GM18868 (cell line): ENCODE data around the gene RNF38.
"Not testable (repeated sequence)": the region's sequence is repeated elsewhere in the genome, so short reads cannot be mapped to it uniquely, and the experiment has no call there.

Source experiments
- ATAC-seq: cut with Tn5 transposase; IDR thresholded peaks from one replicate; pipeline ENCODE4 v1.9.1; 2021; ENCODE audit warnings: mild to moderate bottlenecking, moderate library complexity; ENCODE audit not compliant: unreplicated experiment

Gene RNF38

DNA sequence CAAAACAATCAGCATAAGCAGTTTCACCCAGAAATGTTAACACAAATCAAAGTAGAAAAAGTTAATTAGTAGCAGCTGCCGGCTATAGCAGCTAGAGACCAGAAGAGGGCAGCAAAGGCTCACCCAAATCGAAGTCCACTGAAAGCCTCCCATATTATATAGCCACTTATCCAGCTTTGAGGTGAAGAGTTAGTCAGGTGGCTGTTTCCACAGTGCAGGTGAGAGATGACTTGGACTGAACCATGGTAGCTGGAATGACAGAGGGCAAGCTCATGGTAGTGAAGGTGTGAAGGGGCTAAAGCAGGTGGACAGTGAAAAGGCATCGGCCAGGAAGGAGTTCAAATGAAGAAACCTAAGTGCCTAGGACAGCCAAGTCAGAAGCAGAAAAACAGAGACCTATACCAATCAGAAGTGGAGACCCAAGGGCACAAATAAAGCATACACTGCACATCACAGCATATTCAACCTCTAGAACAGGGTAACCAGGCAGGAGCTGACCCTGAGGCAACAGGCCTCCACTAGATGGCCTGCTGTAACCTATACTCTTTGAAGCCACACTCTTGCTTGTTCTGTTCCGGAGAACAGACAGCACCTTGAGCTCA lies 7.2 kb upstream of the RNF38 start:
- peak; percentile 41 for ATAC-seq

DNA sequence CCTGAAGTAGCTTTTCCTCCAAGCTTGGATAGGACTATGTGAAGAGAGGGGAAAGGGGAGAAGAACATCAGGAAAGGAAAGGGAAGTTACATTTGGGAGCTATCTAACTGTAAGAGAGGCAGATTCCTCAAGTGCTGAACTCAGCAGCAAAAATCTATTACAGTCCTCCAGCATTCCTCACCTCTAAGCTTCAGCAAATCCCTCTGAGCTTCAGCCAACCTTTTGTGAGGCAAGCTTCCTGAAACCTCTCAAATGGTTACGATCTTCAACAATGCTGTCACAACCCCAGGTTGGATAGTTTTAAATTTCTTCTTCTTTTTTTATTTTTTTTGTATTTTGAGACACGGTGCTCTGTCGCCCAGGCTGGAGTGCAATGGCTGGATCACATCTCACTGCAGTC lies 2.5 kb upstream of the RNF38 start:
- no peak for ATAC-seq

DNA sequence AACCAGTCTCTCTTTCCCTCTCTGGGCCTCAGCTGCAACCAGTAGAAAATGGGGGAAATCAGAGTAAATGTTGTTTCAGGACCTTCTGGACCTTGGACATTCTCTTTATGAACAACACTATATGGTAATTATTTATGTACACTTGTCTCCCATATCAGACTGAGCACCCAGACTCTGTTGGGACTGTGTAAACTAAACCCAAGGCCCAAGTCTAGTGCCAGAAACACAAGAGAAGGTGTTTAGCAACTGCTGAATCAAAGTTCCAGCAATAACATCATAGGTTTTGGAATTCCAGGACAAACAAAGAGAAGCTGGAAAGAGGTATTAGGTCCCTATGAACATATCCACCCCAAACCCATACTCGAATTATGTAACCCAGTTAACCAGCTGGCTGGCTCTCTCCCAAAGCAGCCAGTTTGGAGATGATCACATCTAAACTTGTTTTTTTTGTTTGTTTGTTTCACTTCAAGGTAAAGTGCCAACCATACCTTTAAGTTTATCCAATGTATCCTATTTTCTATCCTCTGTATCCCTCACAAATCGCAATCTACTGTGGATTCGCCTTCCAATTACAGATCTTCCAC lies 1.9 kb upstream of the RNF38 start:
- ATAC-seq, result no peak

DNA sequence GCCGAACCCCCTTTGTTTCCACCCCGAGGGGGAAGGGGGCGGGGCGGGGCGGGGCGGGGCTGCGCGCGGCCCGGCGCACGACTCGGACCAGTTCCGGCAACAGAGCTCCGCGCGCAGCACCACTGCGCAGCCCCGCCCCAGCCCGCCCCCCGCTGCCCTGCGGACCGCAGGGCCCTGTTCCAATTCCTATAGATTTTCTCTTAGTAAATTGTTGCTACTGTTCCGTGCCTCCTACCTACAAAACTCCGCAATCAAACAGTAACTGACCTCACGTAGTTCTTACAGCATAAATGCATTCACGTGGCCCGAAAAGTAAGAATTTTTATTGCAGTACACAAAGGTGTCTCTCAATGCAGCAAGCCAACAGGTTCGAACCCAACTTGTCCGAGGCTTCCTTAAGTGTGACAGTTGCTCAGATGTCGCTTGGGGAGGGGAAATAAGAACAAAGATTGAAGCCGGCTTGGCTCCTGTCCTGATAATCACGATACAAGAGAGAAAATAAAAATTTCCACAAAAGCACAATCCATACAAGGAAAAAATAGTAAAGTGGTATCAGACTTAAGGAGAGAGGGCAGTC lies 1.2 kb upstream of the RNF38 start:
- peak; percentile 67 for ATAC-seq

DNA sequence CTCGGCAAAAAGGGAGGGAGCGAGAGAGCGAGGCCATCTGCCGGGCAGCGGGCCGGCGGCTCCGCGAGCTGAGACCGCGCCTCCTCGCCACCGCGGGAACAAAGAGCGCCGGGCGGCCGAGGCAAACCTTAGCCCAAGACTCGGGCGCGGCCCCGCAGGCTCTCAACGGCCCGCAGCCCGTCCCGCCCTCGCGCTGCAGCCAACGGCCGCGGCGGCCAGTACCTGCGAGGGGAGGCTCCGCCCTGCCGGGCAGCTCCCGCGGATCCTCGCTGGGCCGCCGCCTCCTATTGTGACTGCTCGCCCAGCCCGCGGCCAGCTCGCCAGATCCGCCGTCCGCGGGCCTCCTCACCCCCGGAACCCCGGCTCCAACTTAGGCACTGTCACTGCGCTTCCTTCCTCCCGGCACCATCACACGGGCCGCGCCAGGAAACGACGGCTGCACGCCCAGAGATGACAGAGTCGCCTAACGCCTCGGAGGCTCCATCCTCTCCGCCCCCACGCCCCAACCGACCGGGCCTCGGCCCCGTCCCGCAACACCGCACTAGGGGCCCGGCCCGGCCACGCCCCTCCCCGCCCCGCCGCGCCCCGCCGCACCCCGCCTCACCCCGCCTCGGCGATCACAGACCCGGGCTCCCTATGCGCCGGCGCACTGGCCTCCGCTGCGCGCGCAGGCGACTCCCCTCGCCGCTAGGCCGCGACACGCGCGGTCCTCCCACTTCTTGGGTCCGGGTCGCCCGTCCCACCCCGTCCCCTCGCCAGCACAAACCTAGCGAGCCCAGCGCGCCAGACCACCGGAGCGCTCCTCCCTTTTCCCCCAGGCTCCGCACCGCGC lies 479 bp upstream of the RNF38 start:
- peak; percentile 68 for ATAC-seq

DNA sequence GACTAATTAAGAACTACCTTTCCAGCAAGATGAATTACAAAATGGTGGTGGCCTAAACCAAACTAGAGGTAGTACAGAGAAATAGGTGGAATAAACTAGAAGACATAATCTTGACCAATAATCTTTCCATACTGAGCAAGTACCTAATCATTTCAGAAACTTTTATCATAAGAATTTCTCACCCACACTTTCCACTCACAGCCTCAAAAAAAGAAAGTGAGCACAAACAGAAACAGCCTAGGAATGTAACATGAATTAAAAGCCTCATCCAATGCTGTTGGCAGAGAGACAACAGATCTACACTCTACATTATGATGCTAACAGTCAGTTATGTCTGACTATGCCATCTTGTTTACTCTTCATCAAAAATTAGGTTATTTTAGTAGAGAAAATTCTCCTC lies 1.3 kb downstream of the RNF38 start:
- ATAC-seq, result no peak

DNA sequence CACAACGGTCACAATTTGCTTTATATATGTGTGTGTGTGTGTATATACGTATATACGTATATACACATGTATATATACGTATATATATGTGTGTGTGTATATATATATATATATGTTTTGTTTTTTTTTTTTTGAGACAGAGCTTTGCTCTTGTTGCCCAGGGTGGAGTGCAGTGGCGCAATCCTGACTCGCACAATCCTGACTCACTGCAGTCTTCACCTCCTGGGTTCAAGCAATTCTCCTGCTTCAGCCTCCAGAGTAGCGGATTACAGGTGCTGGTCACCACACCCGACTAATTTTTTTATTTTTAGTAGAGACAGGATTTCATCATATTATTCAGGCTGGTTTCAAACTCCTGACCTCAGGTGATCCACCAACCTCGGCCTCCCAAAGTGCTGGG lies 3.1 kb downstream of the RNF38 start:
- ATAC-seq, result no peak

DNA sequence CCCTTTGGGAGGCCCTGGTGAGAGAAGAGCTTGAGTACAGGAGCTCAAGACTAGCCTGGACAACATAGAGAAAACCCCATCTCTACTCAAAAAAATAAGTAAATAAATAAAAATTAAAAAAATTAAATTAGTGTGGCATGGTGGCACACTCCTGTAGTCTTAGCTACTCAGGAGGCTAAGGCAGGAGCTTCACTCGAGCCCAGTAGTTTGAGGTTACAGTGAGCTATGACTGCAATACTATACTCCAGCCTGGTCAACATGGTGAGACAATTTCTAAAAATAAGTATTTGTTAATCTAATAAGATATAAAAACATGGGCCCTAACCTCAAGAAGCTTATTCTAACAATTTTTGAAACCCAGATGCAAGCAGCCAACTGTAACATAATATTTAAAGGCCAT lies 7.6 kb downstream of the RNF38 start:
- no peak for ATAC-seq

DNA sequence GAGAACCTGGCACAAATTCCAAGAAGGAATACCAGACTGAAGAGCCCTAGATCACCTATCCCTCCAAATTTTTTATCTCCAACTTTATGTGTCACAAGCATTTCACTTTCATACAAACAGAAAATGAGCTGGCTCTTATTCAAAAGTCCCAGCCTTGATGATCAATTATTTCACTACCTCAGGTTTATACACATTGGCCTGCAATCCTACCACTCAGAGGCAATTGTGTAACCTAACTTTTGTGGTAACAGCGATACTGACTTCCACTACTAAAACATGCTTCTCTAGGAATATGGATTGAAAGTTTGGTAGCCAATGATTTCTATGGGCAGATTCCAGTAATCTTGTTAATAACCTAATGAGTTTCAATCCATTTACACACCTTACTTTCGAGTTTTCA lies 10.5 kb downstream of the RNF38 start:
- no peak for ATAC-seq

DNA sequence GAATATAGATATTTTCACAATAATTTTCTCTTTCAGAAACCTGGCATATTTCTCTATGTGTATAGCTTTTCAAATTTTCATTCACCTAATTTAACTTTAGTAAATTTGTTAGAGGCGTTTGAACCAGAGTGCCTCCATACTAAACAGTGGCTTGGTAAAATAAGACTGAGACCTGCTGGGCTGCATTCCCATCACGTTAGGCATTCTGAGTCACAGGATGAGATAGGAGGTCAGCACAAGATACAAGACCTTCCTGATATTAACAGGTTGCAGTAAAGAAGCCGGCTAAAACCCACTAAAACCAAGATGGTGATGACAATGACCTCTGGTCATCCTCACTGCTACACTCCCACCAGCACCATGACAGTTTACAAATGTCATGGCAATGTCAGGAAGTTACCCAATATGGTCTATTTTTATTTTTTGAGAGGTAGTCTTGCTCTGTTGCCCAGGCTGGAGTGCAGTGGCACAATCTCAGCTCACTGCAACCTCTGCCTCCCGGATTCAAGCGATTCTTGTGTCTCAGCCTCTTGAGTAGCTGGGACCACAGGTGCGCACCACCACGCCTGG lies 13.6 kb downstream of the RNF38 start:
- not testable (repeated sequence) for ATAC-seq

DNA sequence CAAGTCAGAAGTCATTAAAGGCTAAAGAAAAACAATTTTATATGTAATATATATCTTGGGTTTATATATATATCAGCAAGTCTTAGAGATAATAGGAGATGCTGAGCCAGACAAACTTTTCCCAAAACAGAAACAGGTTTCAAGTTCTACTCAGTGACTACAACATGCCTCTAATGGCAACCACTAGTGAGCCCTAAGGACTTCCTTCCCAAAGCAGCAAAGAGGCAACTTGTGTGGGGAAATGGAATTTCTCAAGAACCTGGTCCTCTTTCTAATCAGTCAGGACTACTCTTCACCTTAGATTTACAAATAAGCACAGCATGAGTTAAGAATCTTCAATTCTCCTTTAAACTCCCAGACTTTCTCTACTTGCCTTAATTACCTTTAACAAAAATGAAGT lies 17.6 kb downstream of the RNF38 start:
- ATAC-seq, result no peak

DNA sequence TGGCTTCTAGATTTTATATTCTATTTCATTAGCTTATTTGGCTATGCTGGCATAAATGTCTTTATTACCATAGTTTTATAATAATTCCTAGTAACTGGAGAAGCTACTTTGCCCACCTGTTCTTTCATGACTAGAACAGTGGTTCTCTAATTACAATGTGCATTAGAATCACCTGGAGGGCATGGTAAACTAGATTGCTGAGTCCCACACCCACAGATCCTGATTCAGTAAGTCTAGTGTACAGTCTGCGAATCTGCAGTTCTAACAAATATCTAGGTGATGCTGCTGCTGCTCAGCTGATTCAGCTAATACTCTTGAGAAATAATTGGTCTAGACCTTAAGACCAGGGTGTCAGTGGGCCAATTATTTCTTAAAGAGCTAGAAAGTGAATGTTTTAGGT lies 35.5 kb downstream of the RNF38 start:
- no peak for ATAC-seq

DNA sequence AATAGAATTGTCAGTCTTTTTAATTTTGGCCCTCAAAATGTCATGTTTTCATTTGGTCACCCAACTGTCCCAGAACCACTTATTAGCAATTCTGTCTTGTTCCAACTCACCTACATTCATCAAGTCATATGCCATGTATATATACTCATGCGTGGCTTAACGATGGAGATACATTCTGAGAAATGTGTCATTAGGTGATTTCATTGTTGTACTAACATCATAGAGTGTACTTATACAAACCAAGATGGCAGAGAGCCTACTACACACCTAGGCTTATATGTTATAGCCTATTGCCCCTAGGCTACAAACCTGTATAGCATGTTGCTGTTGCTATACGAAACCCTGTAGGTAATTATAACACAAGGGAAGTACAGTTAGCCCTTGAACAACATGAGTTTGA lies 36.6 kb downstream of the RNF38 start:
- ATAC-seq, result no peak

DNA sequence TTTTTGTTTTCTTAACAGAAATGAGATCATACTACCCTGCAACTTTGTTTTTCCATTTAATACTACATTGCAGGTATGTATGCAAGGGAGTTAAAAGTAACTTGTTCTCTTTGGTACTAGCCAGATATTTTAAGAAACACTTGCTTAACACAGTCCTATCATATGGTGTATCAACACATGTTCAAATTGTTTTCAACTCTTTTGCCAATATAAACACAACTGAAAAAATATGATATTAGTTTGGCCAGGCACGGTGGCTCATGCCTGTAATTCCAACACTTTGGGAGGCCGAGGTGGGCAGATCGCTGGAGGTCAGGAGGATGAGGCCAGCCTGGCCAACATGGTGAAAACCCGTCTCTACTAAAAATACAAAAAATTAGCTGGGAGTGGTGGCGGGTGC lies 41.6 kb downstream of the RNF38 start:
- no peak for ATAC-seq

DNA sequence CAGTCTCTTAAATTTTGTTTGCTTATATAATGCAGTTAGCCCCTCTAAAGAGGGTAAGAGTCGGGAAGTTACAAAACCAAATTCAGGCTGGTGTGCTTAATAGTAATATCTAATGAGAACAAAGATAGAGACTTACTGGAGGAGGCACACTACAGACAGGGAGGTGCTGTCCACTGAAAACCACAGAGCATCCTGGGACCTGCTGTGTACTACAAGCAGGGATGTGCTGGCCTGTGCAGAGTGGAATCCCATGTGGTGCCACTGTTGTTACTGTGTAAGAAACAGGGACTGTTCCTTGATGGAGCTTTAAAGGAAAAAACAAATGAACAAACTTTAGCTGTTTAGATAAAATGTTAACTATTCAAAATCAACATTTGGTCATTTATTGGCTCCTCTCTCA lies 42.4 kb downstream of the RNF38 start:
- ATAC-seq, result no peak

DNA sequence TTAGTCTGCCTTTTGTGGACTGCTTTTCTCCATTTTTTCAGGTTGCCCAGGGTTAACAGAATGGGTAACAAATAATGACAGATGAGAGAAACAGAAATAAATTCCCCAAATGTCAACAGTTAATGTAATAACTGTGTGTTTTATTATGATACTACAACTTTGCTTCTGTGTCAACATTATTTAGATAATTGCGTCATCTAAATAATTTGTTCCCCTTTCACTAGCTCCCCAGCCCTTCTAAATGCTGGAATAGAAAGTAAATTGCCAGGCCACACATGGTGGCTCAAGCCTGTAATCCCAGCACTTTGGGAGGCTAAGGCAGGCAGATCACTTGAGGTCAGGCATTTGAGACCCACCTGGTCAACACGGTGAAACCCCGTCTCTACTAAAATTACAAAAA lies 53.5 kb downstream of the RNF38 start:
- ATAC-seq, result no peak

DNA sequence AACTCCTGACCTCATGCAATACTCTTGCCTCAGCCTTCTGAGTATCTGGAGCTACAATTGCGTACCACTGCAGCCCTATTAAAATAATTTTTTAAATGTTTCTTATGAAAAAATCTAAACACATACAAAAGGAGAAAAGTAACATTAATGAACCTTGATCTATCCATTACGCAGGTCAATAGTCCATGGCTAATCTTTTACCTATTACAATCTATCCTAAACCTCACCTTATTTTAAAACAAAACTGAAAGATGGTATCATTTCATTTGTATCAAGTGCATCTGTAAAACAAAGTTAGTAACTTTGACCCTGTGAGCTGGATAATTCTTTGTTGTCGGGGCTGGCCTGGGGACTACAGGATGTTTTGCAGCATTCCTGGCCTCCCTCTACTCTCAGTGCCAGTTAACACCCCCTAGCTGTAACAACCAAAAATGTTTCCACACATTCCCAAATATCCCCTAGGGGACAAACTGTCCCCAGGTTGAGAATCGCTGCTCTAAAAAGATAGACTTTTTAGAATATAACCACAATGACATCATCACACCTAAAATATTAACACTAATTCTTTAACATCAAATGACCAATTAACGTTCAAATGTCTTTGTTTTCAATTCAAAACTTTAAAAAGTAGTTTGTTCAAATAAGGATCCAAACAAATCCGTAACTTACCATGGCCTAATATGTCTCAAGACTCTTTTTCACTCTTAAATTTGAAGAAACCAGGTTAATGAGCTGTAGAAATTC lies 54.8 kb downstream of the RNF38 start:
- no peak for ATAC-seq

DNA sequence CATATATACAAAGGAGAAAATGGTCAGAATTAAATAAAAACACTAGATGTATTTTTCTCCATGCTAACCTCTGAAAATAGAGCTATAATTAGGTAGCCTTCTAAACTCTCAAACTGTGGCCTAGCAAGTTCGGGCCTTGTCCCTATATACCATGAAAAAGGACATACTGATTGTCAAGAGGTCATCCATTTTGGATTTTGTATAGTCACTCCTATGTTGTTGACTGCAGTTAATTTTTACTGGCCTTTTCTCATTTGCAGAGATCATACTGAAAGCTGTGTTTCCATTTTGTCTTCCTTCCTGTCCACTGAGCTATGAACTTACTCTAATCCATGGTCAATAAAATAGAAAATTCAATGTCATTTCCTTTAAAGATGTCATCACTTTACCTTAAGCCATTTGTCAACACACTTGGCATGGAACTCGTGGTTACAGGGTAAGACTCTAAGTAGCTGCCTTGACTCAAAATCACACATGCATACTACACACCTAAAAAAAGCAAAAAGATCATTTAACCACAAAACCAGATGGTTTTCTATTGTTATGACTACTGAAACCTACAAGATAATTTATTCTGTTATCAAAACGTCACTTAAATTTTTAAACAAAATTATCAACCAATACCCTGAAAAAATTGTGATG lies 58.0 kb downstream of the RNF38 start:
- peak; percentile 54 for ATAC-seq

DNA sequence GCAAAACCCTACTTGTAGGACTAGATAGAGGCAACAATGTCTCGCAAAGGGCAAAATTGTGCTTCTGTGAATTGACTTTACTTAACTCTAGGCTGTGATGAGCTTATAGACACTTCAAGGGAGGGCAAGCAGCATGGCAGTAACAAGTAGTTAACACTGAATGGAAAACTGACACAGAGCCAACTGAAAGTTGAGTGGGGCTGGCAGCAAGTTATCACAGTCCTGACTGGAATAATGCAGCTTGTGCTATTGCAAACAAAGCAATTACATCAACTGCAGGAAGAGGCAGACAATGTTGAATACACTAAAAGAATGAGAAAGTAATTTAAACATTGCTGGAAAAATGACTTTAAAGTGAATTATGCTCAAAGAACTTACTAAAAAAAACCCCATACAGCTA lies 62.2 kb downstream of the RNF38 start:
- ATAC-seq, result no peak

DNA sequence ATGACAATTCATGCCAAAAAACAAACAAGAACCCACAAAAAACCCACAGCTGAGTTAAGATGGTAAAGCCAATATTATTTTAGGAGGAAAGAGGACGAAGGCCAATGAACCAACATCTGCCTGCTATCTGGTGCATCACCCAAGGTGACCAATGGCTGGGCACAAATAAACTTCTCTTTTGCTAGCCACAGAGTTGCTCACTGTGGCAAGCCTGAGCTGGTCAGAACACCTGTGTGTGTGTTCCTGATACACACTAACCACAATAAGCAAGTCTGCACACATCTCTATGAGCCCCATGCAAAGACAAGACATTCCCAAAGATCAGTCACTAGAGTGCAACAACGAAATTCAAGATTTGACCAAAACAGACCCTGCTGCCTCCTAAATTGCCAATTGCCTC lies 63.1 kb downstream of the RNF38 start:
- ATAC-seq, result no peak
